Activated CD4-positive, alpha-beta T cell treated with anti-CD3 and anti-CD28 coated beads for 4 hours (primary cell): ENCODE measurements around the gene OGFOD3.
A peak's percentile ranks its signal among the peaks of the same experiment; 100 is the strongest.
"Not testable (repeated sequence)": the region's sequence is repeated elsewhere in the genome, so short reads cannot be mapped to it uniquely, and the experiment has no call there.

Experiments
- DNase-seq, 2 donors: peaks; one replicate each; pipeline ENCODE4 v3.0.0-alpha.2; 2020

OGFOD3 gene

GRCh38 chr17:82371333-82372248 is 46.8 kb downstream of the OGFOD3 start, which contains the start of gene UTS2R:
TSS of gene UTS2R (plus strand) at chr17:82371765. CDS start at chr17:82374325, 2,560 bp downstream.
- no peak for DNase-seq

- peak; percentile 38 to 43 for DNase-seq
These were observed 47.7 kb downstream of the OGFOD3 start for GRCh38 chr17:82370471-82371332.

- no peak for DNase-seq
These were observed 49.2 kb downstream of the OGFOD3 start for GRCh38 chr17:82369211-82369610.

- no peak for DNase-seq
These were observed 50.5 kb downstream of the OGFOD3 start for GRCh38 chr17:82367724-82368524.

- DNase-seq: no peak
These were observed 51.6 kb downstream of the OGFOD3 start for GRCh38 chr17:82366749-82367148.

GRCh38 chr17:82365606-82366295 is 52.6 kb downstream of the OGFOD3 start:
- no peak for DNase-seq

- no peak for DNase-seq
These were observed 56.3 kb downstream of the OGFOD3 start for GRCh38 chr17:82361885-82362633.

- DNase-seq: not testable (repeated sequence)
These were observed 58.8 kb downstream of the OGFOD3 start for GRCh38 chr17:82359451-82360074.

- DNase-seq: no peak
These were observed 59.7 kb downstream of the OGFOD3 start, which contains the start of gene TEX19 for GRCh38 chr17:82358465-82359350. TSS of gene TEX19 (plus strand) at chr17:82359247. CDS start at chr17:82362151, 2,904 bp downstream.

- DNase-seq: no peak
These were observed 61.0 kb downstream of the OGFOD3 start for GRCh38 chr17:82357394-82357793.

- no peak for DNase-seq
These were observed 61.5 kb downstream of the OGFOD3 start for GRCh38 chr17:82356845-82357355.

GRCh38 chr17:82355770-82356427 is 62.5 kb downstream of the OGFOD3 start:
- DNase-seq: no peak

- no peak for DNase-seq
These were observed 63.5 kb downstream of the OGFOD3 start for GRCh38 chr17:82354804-82355308.

GRCh38 chr17:82353484-82353883 is 64.9 kb downstream of the OGFOD3 start:
- DNase-seq: no peak

GRCh38 chr17:82351713-82352488 is 66.5 kb downstream of the OGFOD3 start:
- DNase-seq: peak; percentile 83 to 85

GRCh38 chr17:82351254-82351712 is 67.1 kb downstream of the OGFOD3 start:
- DNase-seq: no peak

GRCh38 chr17:82350182-82351030 is 68.0 kb downstream of the OGFOD3 start:
- DNase-seq: peak; percentile 33 to 40
